HAP-1 (cell line): ENCODE results near the gene MARCHF3.
"Not testable (repeated sequence)": the region's sequence is repeated elsewhere in the genome, so short reads cannot be mapped to it uniquely, and the experiment has no call there.

ENCODE experiments used
- DNase-seq, 2 experiments: peaks; one replicate each; pipeline ENCODE4 v3.0.0-alpha.2; 2016 to 2020; ENCODE audit warnings: low spot score in 2 of 2
- H3K27me3 ChIP-seq: fragments of 250-450 bp; sonication (Bioruptor Pico); 2 replicates; pipeline ENCODE4 v1.5.1; 2020; ENCODE audit warnings: low read depth, mild to moderate bottlenecking, moderate library complexity
- H3K36me3 ChIP-seq: fragments of 250-450 bp; sonication (Bioruptor Pico); replicated peaks from 2 replicates; pipeline ENCODE4 v1.5.1; 2020; ENCODE audit warnings: mild to moderate bottlenecking
- H3K4me1 ChIP-seq: fragments of 250-450 bp; sonication (Bioruptor Pico); 2 replicates; pipeline ENCODE4 v1.5.1; 2020; ENCODE audit warnings: mild to moderate bottlenecking
- H3K4me3 ChIP-seq: fragments of 250-450 bp; sonication (Bioruptor Pico); 2 replicates; pipeline ENCODE4 v1.5.1; 2020; ENCODE audit warnings: mild to moderate bottlenecking, moderate library complexity
- H3K9me3 ChIP-seq: fragments of 250-450 bp; sonication (Bioruptor Pico); 2 replicates; pipeline ENCODE4 v1.5.1; 2020; ENCODE audit warnings: mild to moderate bottlenecking, moderate library complexity
- in situ Hi-C: fragments of 300-500 bp; cut with MboI; formaldehyde crosslinking; loops from 3 replicates; pipeline ENCODE4 v1.14.3; 2020; ENCODE audit warnings: low sequenced_read_pairs, inconsistent platforms, mixed read lengths

MARCHF3 gene

GRCh38 chr5:126961128-126961527 lies 69.2 kb downstream of the MARCHF3 start:
- no peak overlapping the region for H3K4me3 ChIP-seq
- H3K4me1 ChIP-seq: peaks cover 4% of the 10 kb centered on the region; the same call in 1 of the 2 replicates
- DNase-seq: no peak
- in situ Hi-C loops: no loop called here
- H3K27me3 ChIP-seq: no peaks in the 10 kb centered on the region
- H3K36me3 ChIP-seq: no peaks in the 10 kb centered on the region
- no peaks in the 10 kb centered on the region for H3K9me3 ChIP-seq

DNA sequence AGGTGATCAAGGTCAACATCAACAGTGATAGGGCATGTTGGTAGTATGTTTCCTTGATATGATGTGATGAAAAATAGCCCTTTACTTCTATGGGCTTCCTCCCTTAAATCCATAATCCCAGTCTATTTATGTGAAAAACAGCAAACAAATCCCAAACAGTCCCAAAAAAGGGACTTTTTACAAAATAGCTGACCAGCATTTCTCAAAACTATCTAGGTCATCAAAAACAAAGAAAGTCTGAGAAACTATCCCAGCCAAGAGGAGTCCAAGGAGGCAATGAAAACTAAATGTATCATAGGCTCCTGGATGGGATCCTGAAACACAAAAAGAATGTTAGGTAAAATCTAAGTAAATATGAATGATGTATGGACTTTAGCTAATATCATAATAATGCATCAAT lies 71.2 kb downstream of the MARCHF3 start:
- no peaks in the 10 kb centered on the region for H3K36me3 ChIP-seq
- no peaks in the 10 kb centered on the region for H3K27me3 ChIP-seq
- peaks cover 11% of the 10 kb centered on the region for H3K4me1 ChIP-seq
- H3K9me3 ChIP-seq: no peaks in the 10 kb centered on the region
- no peak overlapping the region for H3K4me3 ChIP-seq
- DNase-seq: no peak
- in situ Hi-C loops: no loop called here

- H3K4me1 ChIP-seq: peaks cover 13% of the 10 kb centered on the region
- no peaks in the 10 kb centered on the region for H3K9me3 ChIP-seq
- H3K27me3 ChIP-seq: no peaks in the 10 kb centered on the region
- in situ Hi-C loops: no loop called here
- H3K4me3 ChIP-seq: no peak overlapping the region
- DNase-seq: no peak
- no peaks in the 10 kb centered on the region for H3K36me3 ChIP-seq
These were observed 73.4 kb downstream of the MARCHF3 start for GRCh38 chr5:126956991-126957390.

DNA sequence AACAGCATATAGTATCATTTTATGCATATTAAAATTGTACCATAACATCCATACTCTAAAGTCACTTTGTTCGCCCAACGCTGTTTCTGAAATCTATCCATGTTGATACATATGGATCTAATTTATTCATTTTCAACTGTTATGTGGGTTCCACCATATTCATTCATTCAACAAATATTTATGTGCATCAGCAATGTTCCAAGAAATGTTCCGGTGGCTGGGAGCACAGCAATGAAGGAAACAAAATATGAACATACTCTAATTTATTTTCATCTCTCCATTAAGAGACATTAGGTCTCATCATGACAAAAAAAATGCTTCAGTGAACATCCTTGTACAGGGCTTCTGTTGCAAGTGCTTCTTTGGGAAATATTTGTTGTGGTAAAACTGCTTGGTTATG lies 75.4 kb downstream of the MARCHF3 start:
- DNase-seq: no peak
- Histone ChIP-seq H3K27me3 (no peaks in the 10 kb centered on the region), H3K9me3 (no peaks in the 10 kb centered on the region), H3K4me1 (peaks cover 10% of the 10 kb centered on the region), H3K4me3 (no peak overlapping the region), H3K36me3 (no peaks in the 10 kb centered on the region)
- in situ Hi-C loops: no loop called here

GRCh38 chr5:126953640-126954039 lies 76.7 kb downstream of the MARCHF3 start:
- no peak for DNase-seq
- Histone ChIP-seq H3K9me3 (no peaks in the 10 kb centered on the region), H3K4me1 (peaks cover 10% of the 10 kb centered on the region), H3K4me3 (no peak overlapping the region), H3K36me3 (no peaks in the 10 kb centered on the region), H3K27me3 (no peaks in the 10 kb centered on the region)
- in situ Hi-C loops: no loop called here

DNA sequence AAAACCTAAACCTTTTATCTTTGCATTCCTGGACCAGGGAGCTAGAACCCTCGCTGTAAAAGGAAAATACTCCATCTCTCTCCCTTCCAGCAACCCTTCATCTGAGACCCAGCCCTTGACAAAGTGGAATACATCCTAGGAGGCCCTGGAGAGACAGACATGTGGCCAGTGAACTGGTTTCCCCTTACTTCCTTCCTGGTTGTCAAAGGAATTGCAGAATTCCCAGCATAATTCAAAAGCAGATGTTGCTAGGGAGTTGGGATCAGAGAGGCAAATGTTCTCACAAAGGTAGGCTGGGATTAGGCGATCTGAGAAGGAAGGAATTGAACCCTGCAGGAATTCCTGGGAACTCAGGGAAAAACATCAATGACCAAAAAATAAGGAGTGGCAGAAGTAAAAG lies 80.9 kb downstream of the MARCHF3 start:
- DNase-seq: no peak
- in situ Hi-C loops: no loop called here
- H3K36me3 ChIP-seq: no peaks in the 10 kb centered on the region
- no peak overlapping the region for H3K4me3 ChIP-seq
- no peaks in the 10 kb centered on the region for H3K9me3 ChIP-seq
- no peaks in the 10 kb centered on the region for H3K27me3 ChIP-seq
- H3K4me1 ChIP-seq: peaks cover 15% of the 10 kb centered on the region

DNA sequence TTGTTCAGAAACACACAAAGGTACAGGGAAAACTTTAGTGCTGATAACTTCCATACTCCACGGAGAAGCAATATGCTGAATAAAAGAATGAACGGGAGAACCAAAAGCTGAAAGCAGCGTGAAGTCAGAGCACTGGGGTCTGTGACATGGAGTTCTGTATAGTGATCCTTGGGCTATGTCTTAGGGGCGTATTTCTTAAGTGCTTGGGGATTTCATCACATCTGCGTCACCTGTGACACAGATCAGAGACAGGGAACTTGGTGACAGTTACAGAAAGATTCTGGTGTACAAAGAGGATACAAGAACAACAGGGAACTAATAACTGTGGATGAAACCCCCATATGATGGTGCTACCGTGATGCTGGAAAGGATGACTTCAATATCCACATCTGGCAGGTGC lies 81.9 kb downstream of the MARCHF3 start:
- Histone ChIP-seq H3K9me3 (no peaks in the 10 kb centered on the region), H3K4me1 (peaks cover 13% of the 10 kb centered on the region), H3K36me3 (no peaks in the 10 kb centered on the region), H3K4me3 (no peak overlapping the region), H3K27me3 (no peaks in the 10 kb centered on the region)
- in situ Hi-C loops: no loop called here
- no peak for DNase-seq

DNA sequence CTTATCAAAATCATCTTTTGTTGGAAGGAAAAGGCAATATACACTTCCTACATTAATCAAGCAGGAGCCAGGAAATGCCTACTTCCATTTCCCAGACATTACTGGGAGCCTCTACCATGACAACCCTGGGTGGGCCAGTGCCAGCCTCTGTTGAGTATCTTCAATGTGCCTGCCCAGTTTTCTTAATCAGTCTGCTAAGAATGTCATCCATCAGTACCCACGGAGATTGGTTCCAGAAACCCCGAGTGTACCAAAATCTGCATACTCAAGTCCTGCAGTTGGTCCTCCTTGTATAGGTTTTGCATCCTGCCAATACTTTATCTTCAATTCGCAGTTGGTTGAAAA lies 82.4 kb downstream of the MARCHF3 start:
- H3K27me3 ChIP-seq: no peaks in the 10 kb centered on the region
- in situ Hi-C loops: no loop called here
- no peak overlapping the region for H3K4me3 ChIP-seq
- H3K36me3 ChIP-seq: no peaks in the 10 kb centered on the region
- DNase-seq: no peak
- H3K4me1 ChIP-seq: peaks cover 13% of the 10 kb centered on the region
- no peaks in the 10 kb centered on the region for H3K9me3 ChIP-seq

DNA sequence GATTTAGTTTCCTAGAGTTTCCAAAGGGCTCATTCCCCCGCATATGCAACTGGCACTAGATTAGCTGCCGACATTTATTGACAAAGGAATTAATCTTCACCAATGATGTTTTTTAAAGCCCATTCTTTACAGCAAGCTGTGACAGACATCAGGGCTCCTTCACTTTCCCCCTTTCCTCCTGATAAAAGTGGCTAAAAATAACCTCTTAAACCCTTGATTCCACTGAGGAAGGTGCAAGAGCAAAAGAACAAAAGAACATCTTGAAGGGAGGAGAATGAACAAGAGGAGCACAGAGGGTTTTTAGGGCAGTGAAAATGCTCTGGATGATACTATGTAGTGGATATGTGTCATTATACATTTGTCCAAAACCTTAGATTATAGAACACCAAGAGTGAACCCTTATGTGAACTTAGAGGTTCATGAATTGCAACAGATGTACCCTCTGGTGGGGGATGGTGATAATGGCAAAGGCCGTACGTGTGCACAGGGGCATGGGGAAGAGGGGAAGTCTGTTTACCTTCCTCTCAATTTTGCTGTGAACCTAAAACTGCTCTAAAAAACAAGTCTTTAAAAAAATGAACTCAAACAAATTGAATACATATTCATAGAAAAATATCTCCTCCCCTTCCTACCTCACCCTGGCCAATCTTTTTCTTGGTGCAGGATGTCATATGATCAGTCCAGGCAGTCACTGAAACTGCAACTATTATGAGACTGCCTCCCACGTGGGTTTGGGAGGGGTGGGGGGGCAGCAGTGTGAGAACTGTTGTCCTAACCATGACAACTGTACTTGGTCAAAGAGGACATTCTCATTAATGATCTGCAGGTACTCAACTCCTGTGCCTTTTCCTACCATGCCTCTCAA lies 83.0 kb downstream of the MARCHF3 start:
- no peaks in the 10 kb centered on the region for H3K36me3 ChIP-seq
- DNase-seq: peak in 1 of 2 experiments; percentile 59
- peaks cover 13% of the 10 kb centered on the region for H3K4me1 ChIP-seq
- H3K4me3 ChIP-seq: no peak overlapping the region
- in situ Hi-C loops: no loop called here
- no peaks in the 10 kb centered on the region for H3K27me3 ChIP-seq
- no peaks in the 10 kb centered on the region for H3K9me3 ChIP-seq

DNA sequence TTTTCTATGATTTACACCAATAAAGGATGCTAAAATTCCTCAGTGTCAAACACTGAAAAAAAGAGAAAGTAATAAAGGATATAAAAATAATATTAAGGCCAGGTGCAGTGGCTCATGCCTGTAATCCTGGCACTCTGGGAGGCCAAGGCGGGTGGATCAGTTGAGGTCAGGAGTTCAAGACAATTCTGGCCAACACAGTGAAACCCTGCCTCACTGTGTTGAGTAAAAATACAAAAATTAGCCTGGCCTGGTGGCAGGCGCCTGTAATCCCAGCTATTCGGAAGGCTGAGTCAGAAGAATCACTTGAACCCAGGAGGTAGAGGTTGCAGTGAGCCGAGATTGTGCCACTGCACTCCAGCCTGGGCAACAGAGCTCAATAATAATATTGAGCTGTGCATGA lies 87.5 kb downstream of the MARCHF3 start:
- DNase-seq, H3K27me3 ChIP-seq, H3K4me3 ChIP-seq, in situ Hi-C loops, H3K36me3 ChIP-seq, H3K9me3 ChIP-seq: not testable (repeated sequence)
- H3K4me1 ChIP-seq: peaks cover 11% of the 10 kb centered on the region

GRCh38 chr5:126941403-126941802 lies 89.0 kb downstream of the MARCHF3 start:
- Histone ChIP-seq H3K27me3 (no peaks in the 10 kb centered on the region), H3K4me3 (no peak overlapping the region), H3K9me3 (no peaks in the 10 kb centered on the region), H3K4me1 (no peaks in the 10 kb centered on the region; the same call in 1 of the 2 replicates), H3K36me3 (no peaks in the 10 kb centered on the region)
- no peak for DNase-seq
- in situ Hi-C loops: no loop called here

DNA sequence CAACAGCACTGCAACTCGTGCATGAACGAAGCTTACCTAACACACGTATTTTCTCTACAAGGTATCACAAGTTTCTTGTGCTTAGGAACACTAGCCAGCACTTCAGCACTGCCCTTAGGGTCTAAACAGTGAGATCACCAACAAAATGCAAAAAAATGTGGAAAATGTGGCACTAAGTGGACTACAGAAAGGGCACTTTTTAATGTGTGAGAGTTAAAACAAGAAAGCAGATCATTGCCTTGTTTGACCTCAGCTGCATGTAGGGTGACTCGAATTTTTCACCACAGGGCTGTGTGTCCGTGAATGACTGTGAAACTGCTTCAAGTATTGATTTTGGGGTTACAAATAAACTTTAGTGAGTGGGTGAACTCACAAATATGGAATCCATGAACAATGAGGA lies 90.5 kb downstream of the MARCHF3 start:
- Histone ChIP-seq H3K9me3 (no peaks in the 10 kb centered on the region), H3K4me3 (no peak overlapping the region), H3K36me3 (no peaks in the 10 kb centered on the region), H3K27me3 (no peaks in the 10 kb centered on the region), H3K4me1 (no peaks in the 10 kb centered on the region)
- DNase-seq: no peak
- in situ Hi-C loops: no loop called here

DNA sequence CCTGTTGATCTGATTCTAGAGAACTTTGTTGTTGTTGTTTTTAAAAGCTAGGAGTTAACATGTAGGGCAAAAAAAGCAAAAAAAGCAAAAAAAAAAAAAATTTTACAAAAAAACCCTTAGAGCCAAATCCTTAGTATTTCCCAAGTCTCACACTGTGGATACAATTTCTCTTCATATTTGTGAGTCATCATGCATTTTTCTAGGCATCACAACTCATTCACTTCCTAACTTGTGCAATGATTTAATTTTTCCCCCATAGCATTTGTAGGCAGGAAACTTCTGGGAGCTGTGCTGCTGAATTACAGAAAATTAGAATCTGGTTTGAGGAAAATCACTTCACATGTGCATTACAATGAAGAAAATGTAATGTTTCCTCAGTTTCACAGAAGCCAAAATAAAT lies 91.9 kb downstream of the MARCHF3 start:
- H3K36me3 ChIP-seq: no peaks in the 10 kb centered on the region
- no peak overlapping the region for H3K4me3 ChIP-seq
- H3K27me3 ChIP-seq: no peaks in the 10 kb centered on the region
- no peak for DNase-seq
- in situ Hi-C loops: no loop called here
- no peaks in the 10 kb centered on the region for H3K4me1 ChIP-seq
- H3K9me3 ChIP-seq: no peaks in the 10 kb centered on the region

- Histone ChIP-seq H3K36me3 (no peaks in the 10 kb centered on the region), H3K4me1 (no peaks in the 10 kb centered on the region), H3K27me3 (no peaks in the 10 kb centered on the region), H3K4me3 (no peak overlapping the region), H3K9me3 (no peaks in the 10 kb centered on the region)
- no peak for DNase-seq
- in situ Hi-C loops: no loop called here
These were observed 92.6 kb downstream of the MARCHF3 start for GRCh38 chr5:126937771-126938170.
